Retinal pigment epithelial cell (primary cell): ENCODE data around the gene AXDND1.
A peak's percentile ranks its signal among the peaks of the same experiment; 100 is the strongest.

Source experiments
- DNase-seq: peaks from one replicate; pipeline ENCODE4 v3.0.0-alpha.2; 2010; ENCODE audit warnings: low read depth
- H3K4me3 ChIP-seq: 2 replicates; pipeline ENCODE4 v1.5.1; 2011; ENCODE audit warnings: mild to moderate bottlenecking, low read length, control low read depth, moderate library complexity
- TF ChIP-seq, protein P1 (sequence below): conservative IDR thresholded peaks from 2 replicates; pipeline ENCODE4 v1.5.1; 2011; ENCODE audit warnings: low read depth, low read length, control low read depth, inconsistent platforms

The AXDND1 gene

DNA sequence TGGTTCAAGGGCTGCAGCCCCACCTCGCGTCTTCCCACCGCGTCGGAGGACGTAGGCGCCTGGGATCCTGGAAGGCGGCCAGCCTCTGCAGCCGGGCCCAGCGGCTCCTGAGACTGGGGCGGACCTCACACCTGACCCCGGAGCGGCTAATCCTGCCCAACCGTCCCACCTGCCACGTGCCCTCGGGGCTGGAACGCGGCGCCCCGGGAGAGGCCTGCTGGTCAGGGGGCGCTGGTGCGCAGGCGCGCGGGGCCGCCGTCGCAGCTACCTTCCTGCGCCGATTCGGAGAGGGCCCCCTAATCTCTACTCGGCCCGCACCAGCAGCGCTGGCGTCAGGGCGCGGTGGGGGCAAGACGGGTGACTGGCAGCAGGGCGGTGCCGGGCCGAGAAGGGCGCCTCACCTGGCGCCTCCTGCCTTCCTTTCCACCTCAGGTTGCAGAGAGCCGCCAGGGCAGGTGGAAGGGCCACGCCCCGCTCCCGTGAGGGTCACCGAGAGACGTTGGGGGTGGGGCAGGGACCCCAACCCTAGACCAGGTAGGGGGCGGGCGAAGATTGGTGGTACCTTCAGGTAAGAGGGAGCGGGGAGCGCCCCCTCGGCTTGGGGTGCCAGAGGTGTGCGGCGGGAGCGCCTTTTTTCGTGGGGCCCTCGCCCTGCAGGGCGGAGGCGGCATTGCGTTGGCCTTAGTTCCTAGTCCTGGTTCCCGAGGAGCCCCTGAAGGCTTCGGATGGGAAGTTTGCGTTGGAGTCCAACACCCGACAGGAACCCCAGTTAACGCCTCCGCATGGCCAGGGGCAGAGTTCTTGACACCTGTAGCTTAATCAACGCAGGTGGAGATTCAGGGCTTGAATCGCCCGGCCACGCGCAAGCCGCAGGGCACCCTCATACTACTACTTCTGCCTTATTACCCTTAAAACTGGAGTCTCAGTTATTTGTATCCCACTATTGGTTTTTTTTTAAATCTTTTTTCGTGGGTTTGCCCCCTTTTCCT lies 226.1 kb downstream of the AXDND1 start, which contains the start of gene TDRD5:
TDRD5 (plus strand) TSS at position 241 of the 989 bp plus-strand sequence. CDS start 784 bp downstream, outside the sequence.
- peak within 1 kb of the TSS; percentile 20 for H3K4me3 ChIP-seq
- TF ChIP-seq, protein P1, sequence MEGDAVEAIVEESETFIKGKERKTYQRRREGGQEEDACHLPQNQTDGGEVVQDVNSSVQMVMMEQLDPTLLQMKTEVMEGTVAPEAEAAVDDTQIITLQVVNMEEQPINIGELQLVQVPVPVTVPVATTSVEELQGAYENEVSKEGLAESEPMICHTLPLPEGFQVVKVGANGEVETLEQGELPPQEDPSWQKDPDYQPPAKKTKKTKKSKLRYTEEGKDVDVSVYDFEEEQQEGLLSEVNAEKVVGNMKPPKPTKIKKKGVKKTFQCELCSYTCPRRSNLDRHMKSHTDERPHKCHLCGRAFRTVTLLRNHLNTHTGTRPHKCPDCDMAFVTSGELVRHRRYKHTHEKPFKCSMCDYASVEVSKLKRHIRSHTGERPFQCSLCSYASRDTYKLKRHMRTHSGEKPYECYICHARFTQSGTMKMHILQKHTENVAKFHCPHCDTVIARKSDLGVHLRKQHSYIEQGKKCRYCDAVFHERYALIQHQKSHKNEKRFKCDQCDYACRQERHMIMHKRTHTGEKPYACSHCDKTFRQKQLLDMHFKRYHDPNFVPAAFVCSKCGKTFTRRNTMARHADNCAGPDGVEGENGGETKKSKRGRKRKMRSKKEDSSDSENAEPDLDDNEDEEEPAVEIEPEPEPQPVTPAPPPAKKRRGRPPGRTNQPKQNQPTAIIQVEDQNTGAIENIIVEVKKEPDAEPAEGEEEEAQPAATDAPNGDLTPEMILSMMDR, result peak; percentile 1
- DNase-seq, result peak; percentile 36

DNA sequence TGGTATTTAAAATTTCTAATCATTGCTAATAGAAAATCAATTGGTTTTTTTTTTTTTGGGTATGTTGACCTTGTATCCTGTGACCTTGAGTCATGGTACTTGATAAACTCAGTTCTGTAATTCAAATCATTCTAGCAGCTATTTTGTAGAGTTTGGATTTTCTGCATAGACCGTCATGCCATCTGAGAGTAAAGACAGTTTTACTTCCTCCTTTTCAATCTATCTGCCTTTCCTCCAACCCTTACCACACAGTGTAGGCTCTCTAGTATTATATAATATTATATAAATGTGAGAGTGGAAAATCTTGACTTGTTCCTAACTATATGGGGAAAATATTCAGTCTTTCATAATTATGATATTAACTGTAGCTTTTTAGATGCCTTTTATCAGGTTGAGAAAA lies 232.9 kb downstream of the AXDND1 start:
- TF ChIP-seq, protein P1, result no peak
- H3K4me3 ChIP-seq, result no peak overlapping the region
- no peak for DNase-seq

DNA sequence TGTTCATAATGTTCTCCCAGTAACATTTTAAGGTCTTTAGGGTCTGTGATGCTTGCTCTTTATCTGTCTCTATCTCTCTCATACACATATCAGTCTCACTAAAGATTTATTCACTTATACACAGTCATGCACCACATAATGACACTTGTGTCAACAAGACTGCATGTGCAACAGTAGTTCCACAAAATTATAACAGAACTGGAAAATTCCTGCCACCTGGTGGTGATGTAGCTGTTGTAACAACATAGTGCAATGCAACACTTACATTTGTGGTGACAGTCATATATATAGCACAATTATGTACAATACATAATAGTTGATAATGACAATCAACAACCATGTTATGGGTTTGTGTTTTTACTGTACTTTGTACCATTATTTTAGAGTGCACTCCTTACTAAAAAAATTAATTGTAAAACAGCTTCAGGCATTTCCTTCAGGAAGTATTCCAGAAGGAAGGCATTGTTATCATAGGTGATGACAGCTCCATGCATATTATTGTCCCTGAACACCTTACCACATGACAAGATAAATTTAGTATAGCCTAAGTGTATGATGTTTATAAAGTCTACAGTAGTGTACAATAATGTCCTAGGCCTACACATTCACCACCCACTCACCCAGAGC lies 234.0 kb downstream of the AXDND1 start:
- no peak for DNase-seq
- TF ChIP-seq, protein P1, result peak; percentile 66
- no peak overlapping the region for H3K4me3 ChIP-seq

DNA sequence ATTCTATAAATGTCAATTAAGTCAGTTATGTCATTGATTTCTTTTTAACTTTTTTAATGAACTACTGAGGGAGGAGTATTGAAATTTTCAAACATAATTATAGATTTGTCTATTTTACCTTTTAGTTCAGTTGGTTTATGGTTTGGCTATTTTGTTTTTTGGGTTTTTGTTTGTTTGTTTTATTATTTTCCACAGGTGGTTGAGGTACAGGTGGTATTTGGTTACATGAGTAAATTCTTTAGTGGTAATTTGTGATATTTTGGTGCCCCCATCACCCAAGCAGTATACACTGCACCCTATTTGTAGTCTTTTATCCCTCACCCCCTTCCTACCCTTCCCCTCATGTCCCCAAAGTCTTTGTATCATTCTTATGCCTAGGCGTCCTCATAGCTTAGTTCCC lies 235.3 kb downstream of the AXDND1 start:
- no peak for DNase-seq

More for the DNA sequence above, 235.3 kb downstream of the AXDND1 start:
- TF ChIP-seq, protein P1, result no peak
- H3K4me3 ChIP-seq, result no peak overlapping the region
